ENCODE results near the gene LEO1.

DNA sequence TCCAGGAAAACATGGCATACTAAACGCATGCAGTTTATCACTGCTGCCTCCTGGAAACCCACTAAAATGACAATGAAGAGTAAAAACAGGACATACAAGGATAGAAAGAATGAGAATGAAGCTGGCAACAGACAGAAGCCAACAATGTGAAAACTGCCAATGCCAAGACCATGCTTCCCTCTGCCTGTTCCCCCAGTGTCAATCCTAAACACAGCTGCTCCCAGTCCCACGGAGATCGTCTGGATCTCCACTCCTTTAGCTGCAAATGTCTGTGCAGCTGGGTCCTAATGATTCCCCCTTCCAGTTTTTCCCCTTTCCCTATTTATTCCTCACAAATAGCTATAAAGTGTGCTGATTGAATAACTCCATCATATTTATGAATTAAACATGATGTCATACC, 16.1 kb downstream of the LEO1 start:
- TF ChIP-seq, protein P1, sequence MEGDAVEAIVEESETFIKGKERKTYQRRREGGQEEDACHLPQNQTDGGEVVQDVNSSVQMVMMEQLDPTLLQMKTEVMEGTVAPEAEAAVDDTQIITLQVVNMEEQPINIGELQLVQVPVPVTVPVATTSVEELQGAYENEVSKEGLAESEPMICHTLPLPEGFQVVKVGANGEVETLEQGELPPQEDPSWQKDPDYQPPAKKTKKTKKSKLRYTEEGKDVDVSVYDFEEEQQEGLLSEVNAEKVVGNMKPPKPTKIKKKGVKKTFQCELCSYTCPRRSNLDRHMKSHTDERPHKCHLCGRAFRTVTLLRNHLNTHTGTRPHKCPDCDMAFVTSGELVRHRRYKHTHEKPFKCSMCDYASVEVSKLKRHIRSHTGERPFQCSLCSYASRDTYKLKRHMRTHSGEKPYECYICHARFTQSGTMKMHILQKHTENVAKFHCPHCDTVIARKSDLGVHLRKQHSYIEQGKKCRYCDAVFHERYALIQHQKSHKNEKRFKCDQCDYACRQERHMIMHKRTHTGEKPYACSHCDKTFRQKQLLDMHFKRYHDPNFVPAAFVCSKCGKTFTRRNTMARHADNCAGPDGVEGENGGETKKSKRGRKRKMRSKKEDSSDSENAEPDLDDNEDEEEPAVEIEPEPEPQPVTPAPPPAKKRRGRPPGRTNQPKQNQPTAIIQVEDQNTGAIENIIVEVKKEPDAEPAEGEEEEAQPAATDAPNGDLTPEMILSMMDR (IDR thresholded peaks at IDR 0.05): no peak
- no peak for TF ChIP-seq POLR2A (IDR thresholded peaks at IDR 0.05)
